ENCODE data around the gene FTH1.

DNA sequence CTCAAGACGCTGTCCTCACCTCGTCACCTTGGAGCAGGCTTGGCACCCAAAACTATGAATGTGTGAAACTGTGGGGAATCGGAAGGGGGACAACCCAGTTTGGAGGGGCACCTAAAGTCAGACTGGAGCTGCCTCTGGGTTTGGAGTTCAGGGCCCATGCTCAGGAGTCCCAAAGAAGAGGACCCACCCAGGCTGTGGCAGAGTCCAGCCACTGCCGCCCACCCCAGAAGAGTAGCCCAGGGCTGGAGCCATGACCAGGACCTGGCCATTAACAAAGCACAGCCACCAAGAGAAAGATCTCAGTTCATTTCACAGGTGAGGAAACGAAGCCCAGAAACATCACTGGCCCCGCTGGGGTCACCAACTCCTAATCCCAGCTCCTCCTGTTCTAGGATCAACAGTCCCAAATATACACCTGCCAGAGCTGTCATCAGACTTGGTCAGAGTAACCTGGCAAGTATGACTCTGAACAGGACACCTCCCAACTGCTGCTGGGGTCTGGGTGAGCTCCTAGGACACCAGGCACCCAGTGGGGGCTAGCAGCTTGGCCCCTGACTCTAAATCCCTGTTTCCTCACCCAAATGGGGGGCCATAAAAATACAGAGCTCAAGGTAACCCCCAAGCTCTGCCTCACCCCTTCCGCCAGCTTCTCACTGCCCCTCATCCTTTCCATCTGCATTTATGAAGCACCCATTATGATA, 52.8 kb downstream of the FTH1 start:
- TF ChIP-seq POLR2A (IDR thresholded peaks at IDR 0.05) = no peak
- TF ChIP-seq, protein P1, sequence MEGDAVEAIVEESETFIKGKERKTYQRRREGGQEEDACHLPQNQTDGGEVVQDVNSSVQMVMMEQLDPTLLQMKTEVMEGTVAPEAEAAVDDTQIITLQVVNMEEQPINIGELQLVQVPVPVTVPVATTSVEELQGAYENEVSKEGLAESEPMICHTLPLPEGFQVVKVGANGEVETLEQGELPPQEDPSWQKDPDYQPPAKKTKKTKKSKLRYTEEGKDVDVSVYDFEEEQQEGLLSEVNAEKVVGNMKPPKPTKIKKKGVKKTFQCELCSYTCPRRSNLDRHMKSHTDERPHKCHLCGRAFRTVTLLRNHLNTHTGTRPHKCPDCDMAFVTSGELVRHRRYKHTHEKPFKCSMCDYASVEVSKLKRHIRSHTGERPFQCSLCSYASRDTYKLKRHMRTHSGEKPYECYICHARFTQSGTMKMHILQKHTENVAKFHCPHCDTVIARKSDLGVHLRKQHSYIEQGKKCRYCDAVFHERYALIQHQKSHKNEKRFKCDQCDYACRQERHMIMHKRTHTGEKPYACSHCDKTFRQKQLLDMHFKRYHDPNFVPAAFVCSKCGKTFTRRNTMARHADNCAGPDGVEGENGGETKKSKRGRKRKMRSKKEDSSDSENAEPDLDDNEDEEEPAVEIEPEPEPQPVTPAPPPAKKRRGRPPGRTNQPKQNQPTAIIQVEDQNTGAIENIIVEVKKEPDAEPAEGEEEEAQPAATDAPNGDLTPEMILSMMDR (IDR thresholded peaks at IDR 0.05 in 8 of 11, conservative IDR thresholded peaks at IDR 0.05 in 3 of 11) = no peak
